ENCODE data around the gene GALNT14. TPM values are rescaled to one million over a fixed set of nuclear protein-coding genes. Genes with fewer than 3 reads are reported as not detected.
"Not testable (repeated sequence)": the region's sequence is repeated elsewhere in the genome, so short reads cannot be mapped to it uniquely, and the experiment has no call there.

The GALNT14 gene
- total and polyA plus RNA-seq, 2 of the 8 experiments (the other 6 are each of a cell fraction or from before 2014, with no cell fraction given), result 13.0 to 13.7 TPM

DNA sequence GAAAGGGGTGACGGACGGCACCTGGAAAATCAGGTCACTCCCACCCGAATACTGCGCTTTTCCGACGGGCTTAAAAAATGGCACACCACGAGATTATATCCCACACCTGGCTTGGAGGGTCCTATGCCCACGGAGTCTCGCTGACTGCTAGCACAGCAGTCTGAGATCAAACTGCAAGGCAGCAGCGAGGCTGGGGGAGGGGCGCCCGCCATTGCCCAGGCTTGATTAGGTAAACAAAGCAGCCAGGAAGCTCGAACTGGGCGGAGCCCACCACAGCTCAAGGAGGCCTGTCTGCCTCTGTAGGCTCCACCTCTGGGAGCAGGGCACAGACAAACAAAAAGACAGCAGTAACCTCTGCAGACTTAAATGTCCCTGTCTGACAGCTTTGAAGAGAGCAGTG lies 233.8 kb downstream of the GALNT14 start:
- 73% methylated on average over 9 of the region's 14 CpGs; no CpG with 5 or more reads in 1 of the 2 experiments for WGBS, 2 experiments (ENCODE audit: extremely low coverage in 1 of 2, insufficient coverage in 1 of 2, insufficient read length in 1 of 2, insufficient replicate concordance in 2 of 2, low coverage in 1 of 2, low lambda C conversion rate in 2 of 2, missing lambda C conversion rate in 1 of 2)
- not testable (repeated sequence) for H3K4me2 ChIP-seq (ENCODE audit: insufficient read depth in 1 of 2, low read depth in 2 of 2, low read length in 2 of 2); H2BK5ac ChIP-seq (ENCODE audit: low read depth, low read length); H2BK20ac ChIP-seq (ENCODE audit: low read length); H3K14ac ChIP-seq (ENCODE audit: insufficient read length); H3K9me3 ChIP-seq (ENCODE audit: insufficient read depth in 2 of 2, low read depth in 1 of 2, low read length in 1 of 2); H3K4me1 ChIP-seq (replicated peaks in 1 of 4; ENCODE audit: control insufficient read depth in 3 of 4, insufficient read depth in 4 of 4, low read length in 3 of 4); H4K5ac ChIP-seq (ENCODE audit: insufficient read length, low read depth, low read length); H3K27ac ChIP-seq (ENCODE audit: low read depth, low read length); H2BK120ac ChIP-seq (replicated peaks; ENCODE audit: low read depth, low read length); H2AFZ ChIP-seq (ENCODE audit: low read length); H3K79me2 ChIP-seq (ENCODE audit: control insufficient read depth in 1 of 2, insufficient read depth in 2 of 2, low read length in 2 of 2); H4K8ac ChIP-seq (ENCODE audit: extremely low read depth, insufficient read depth, low read length); H3K9ac ChIP-seq (replicated peaks in 1 of 4; ENCODE audit: extremely low read depth in 1 of 4, low read depth in 3 of 4, low read length in 3 of 4); H3K27me3 ChIP-seq (replicated peaks in 1 of 4; ENCODE audit: control insufficient read depth in 3 of 4, extremely low read depth in 1 of 4, insufficient read depth in 3 of 4, low read length in 3 of 4); H3K4me3 ChIP-seq (ENCODE audit: extremely low read depth in 1 of 4, insufficient read depth in 2 of 4, low read depth in 3 of 4, low read length in 4 of 4); H3K18ac ChIP-seq (ENCODE audit: extremely low read depth, low read length); H3K23me2 ChIP-seq (ENCODE audit: low read depth, low read length); FAIRE-seq; H2AK5ac ChIP-seq (ENCODE audit: low read depth, low read length); H3K56ac ChIP-seq (replicated peaks; ENCODE audit: insufficient read length, low read depth, low read length); H3K4ac ChIP-seq (replicated peaks; ENCODE audit: insufficient read length, low read depth, low read length); H4K91ac ChIP-seq (replicated peaks; ENCODE audit: insufficient read length, low read length); H3K36me3 ChIP-seq (ENCODE audit: control insufficient read depth in 2 of 4, insufficient read depth in 4 of 4, low read length in 3 of 4); H3K23ac ChIP-seq (ENCODE audit: insufficient read length); H3K79me1 ChIP-seq (ENCODE audit: low read depth, low read length); H2BK15ac ChIP-seq (ENCODE audit: low read length); H4K20me1 ChIP-seq (replicated peaks in 1 of 2; ENCODE audit: control insufficient read depth in 1 of 2, insufficient read depth in 2 of 2, low read length in 2 of 2)
- peak in 1 of 2 experiments; percentile 58 for DNase-seq (ENCODE audit: low read depth in 1 of 2, low spot score in 2 of 2)
- H2BK12ac ChIP-seq (ENCODE audit: low read depth, low read length), result 0 out of 2 replicates have a peak overlapping the region, but pooled peaks have one; percentile 2
- POLR2A ChIA-PET (ENCODE audit: partially characterized antibody), result interaction anchor here (0.8 kb wide), 1 partner anchor 10 kb away, joined by 3 read pairs; no protein-coding TSS in a partner anchor
- CTCF ChIA-PET (ENCODE audit: partially characterized antibody), result interaction anchor here (1.0 to 2.0 kb wide), 2 partner anchors 10 to 22 kb away, joined by 4 to 5 read pairs; no protein-coding TSS in a partner anchor

Data from H1 (cell line).